Type B pancreatic cell (in vitro differentiated cells): ENCODE measurements around the gene KATNB1. TPM values are rescaled to one million over a fixed set of nuclear protein-coding genes. Genes with fewer than 3 reads are reported as not detected.
"Not testable (repeated sequence)": the region's sequence is repeated elsewhere in the genome, so short reads cannot be mapped to it uniquely, and the experiment has no call there.

Experiments
- DNase-seq: peaks from one replicate; pipeline ENCODE4 v3.0.0; 2021; ENCODE audit warnings: mixed read lengths; ENCODE audit not compliant: unreplicated experiment; ENCODE audit errors: extremely low spot score
- H3K27ac Mint-ChIP-seq: 2 replicates; pipeline ENCODE4 v1.8.0; 2021; ENCODE audit warnings: mild to moderate bottlenecking, mixed read lengths
- H3K27me3 Mint-ChIP-seq: 2 replicates; pipeline ENCODE4 v1.8.0; 2021; ENCODE audit warnings: mixed read lengths
- H3K36me3 Mint-ChIP-seq: 2 replicates; pipeline ENCODE4 v1.8.0; 2021; ENCODE audit warnings: mixed read lengths
- H3K4me1 Mint-ChIP-seq: one replicate; pipeline ENCODE4 v1.8.0; 2021; ENCODE audit warnings: mixed read lengths; ENCODE audit not compliant: unreplicated experiment
- H3K4me3 Mint-ChIP-seq: 2 replicates; pipeline ENCODE4 v1.8.0; 2021; ENCODE audit warnings: mild to moderate bottlenecking, mixed read lengths
- H3K9me3 Mint-ChIP-seq: 2 replicates; pipeline ENCODE4 v1.8.0; 2021; ENCODE audit warnings: mixed read lengths
- total RNA-seq: library from RNA; stranded (reverse); gene quantifications from 2 replicates; pipeline ENCODE4 v1.2.1, GENCODE V29; 2021; ENCODE audit warnings: low replicate concordance
- TF ChIP-seq, protein P1 (sequence below): fragments of 200-600 bp; sonication (generic); conservative IDR thresholded peaks from 2 replicates; pipeline ENCODE4 v1.5.0; 2021; ENCODE audit warnings: antibody characterized with exemption, mild to moderate bottlenecking

KATNB1 gene
- total RNA-seq, 1 donor from 2014 or later = 31.7 TPM

DNA sequence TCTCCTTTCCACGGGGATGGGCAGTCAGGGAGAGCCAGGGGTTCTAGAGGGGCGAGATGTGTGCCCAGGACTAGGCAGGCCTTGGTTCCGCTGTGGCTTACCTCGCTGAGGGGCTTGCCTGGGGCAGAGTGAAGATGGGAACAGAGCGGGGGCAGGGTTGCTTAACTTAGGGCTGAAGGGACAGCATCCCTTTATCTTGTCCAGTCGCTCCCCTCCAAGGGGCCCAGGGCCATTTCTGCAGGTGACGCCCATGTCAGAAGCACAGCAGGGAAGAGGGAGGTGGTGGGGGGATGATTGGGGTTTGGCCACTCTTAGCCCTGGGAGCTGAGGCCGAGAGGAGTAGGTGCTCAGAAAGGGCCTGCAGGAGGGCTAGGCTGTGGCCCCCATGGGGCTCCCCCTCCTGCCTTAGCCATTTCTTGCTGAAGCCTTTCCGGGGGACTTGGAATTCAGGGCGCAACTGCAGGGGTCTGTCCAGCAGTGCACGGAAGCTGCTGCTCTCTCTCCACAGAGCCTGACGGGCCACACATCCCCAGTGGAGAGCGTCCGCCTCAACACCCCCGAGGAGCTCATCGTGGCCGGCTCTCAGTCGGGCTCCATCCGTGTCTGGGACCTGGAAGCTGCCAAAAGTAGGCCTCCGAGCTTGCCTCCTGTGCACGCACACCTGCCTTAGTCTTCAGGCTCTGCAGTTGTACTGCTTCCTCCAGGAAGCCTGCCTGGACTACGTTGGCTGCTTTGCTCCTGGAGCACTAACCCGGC lies 8.5 kb downstream of the KATNB1 start:
- Mint-ChIP-seq H3K4me3 (no peak overlapping the region), H3K27me3 (no peaks in the 10 kb centered on the region), H3K9me3 (no peaks in the 10 kb centered on the region), H3K4me1 (no peaks in the 10 kb centered on the region), H3K36me3 (peaks cover 8% of the 10 kb centered on the region), H3K27ac (no peak overlapping the region)
- TF ChIP-seq, protein P1, sequence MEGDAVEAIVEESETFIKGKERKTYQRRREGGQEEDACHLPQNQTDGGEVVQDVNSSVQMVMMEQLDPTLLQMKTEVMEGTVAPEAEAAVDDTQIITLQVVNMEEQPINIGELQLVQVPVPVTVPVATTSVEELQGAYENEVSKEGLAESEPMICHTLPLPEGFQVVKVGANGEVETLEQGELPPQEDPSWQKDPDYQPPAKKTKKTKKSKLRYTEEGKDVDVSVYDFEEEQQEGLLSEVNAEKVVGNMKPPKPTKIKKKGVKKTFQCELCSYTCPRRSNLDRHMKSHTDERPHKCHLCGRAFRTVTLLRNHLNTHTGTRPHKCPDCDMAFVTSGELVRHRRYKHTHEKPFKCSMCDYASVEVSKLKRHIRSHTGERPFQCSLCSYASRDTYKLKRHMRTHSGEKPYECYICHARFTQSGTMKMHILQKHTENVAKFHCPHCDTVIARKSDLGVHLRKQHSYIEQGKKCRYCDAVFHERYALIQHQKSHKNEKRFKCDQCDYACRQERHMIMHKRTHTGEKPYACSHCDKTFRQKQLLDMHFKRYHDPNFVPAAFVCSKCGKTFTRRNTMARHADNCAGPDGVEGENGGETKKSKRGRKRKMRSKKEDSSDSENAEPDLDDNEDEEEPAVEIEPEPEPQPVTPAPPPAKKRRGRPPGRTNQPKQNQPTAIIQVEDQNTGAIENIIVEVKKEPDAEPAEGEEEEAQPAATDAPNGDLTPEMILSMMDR = no peak
- DNase-seq = no peak

DNA sequence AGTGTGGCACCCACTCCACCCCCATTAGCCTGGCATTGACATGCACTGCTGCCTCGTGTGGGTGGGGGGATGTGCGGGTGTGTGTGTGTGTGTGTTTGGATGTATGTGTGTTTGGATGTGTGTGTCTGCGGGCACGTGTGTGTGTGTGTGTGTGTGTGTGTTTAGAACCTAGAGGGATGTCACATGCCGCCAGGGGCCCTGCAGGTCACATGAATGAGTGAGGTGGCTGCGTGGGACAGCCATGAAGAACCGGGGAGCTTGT lies 9.0 kb downstream of the KATNB1 start:
- TF ChIP-seq, protein P1 = no peak
- Mint-ChIP-seq H3K27me3 (no peaks in the 10 kb centered on the region), H3K4me3 (no peak overlapping the region), H3K4me1 (no peaks in the 10 kb centered on the region), H3K9me3 (no peaks in the 10 kb centered on the region), H3K36me3 (peaks cover 8% of the 10 kb centered on the region), H3K27ac (no peak overlapping the region)
- DNase-seq = no peak

DNA sequence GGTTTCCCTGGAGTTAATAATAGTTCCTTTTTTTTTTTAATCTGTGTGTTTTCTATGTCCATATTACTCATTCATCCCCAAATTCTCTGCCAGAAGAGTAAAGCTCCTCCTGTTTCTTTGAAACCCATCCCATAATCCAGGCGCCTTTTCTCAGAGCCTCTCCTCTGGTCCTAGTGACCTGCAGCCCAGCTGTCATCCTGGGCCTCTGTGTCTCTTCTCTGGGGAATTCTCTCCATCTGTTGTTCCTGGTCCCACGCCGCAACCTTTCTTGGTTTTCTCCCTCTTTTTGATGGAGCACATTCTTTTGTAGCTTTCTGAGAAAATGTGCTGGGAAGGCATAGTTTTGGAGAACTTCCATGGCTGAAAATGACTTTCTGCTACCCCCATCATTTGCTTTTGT lies 10.2 kb downstream of the KATNB1 start:
- no peak for DNase-seq
- Mint-ChIP-seq H3K27ac (no peak overlapping the region), H3K27me3 (no peaks in the 10 kb centered on the region), H3K4me3 (no peak overlapping the region), H3K4me1 (no peaks in the 10 kb centered on the region), H3K9me3 (no peaks in the 10 kb centered on the region), H3K36me3 (peaks cover 8% of the 10 kb centered on the region)
- TF ChIP-seq, protein P1 = no peak

DNA sequence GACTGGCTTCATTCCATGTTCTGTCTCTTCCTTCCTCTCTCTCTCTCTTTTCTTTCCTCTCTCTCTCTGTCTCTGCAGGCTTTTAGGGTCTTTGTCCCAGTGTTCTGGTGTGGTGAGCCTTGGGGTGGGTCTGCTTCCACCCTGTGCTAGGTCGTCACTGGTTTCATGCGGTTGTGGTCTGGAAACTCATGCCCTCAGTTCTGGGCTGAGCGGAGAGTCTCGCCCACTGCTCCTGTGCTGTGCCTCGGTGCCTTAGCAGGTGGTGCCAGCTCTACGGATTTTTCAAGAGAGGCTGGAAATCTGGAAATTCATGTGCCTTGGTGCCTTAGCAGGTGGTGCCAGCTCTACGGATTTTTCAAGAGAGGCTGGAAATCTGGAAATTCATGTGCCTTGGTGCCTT lies 10.7 kb downstream of the KATNB1 start:
- H3K4me3 Mint-ChIP-seq = not testable (repeated sequence)

DNA sequence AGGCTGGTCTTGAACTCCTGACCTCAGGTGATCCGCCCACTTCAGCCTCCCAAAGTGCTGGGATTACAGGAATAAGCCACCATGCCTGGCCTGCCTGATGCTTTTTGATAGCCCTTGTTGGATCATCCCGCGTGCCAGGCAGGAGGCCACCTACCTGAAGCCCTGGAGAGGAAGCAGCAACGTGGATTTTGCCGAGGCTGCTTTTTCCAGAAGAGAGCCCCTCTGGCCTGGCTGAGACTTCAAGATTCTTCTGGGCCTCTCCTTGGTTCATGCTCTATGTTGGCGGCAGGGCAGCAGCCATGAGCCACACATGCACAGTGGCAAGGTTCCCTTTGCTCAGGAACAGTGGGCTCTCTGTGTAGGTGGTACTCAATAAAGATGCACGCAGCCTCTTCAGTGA lies 11.5 kb downstream of the KATNB1 start:
- no peaks in the 10 kb centered on the region for H3K9me3 Mint-ChIP-seq
- no peak overlapping the region for H3K4me3 Mint-ChIP-seq
- no peaks in the 10 kb centered on the region for H3K4me1 Mint-ChIP-seq
- no peaks in the 10 kb centered on the region for H3K27me3 Mint-ChIP-seq
- H3K27ac Mint-ChIP-seq = no peak overlapping the region
- peaks cover 8% of the 10 kb centered on the region for H3K36me3 Mint-ChIP-seq
- TF ChIP-seq, protein P1 = no peak
- DNase-seq = no peak

More for the DNA sequence above, 10.7 kb downstream of the KATNB1 start:
- not testable (repeated sequence) for H3K27me3 Mint-ChIP-seq, H3K27ac Mint-ChIP-seq, DNase-seq, H3K36me3 Mint-ChIP-seq, H3K4me1 Mint-ChIP-seq, H3K9me3 Mint-ChIP-seq

DNA sequence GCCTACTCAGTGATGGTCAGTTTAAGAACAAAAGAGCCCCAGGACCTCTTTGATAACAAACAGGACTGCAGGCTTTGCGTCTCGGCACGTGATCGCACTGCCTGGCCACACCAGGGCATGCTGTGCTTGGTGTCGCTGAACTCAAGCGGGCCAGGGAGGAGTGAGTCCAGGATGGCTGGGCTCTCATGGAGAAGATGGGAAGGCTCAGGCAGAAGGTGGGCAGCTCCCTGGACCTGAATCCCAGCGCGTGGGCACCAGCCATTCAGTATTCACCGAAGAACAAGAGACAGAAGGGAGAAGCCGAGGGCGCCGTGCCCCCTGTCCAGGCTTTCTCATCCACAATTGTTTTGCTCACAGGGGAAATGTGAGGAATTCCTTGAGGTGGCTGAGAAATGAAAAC lies 11.9 kb downstream of the KATNB1 start:
- no peaks in the 10 kb centered on the region for H3K9me3 Mint-ChIP-seq
- no peak overlapping the region for H3K27ac Mint-ChIP-seq
- no peaks in the 10 kb centered on the region for H3K27me3 Mint-ChIP-seq
- H3K4me1 Mint-ChIP-seq = no peaks in the 10 kb centered on the region
- peaks cover 8% of the 10 kb centered on the region for H3K36me3 Mint-ChIP-seq
- no peak for DNase-seq
- TF ChIP-seq, protein P1 = no peak
- no peak overlapping the region for H3K4me3 Mint-ChIP-seq
